HG03280 (cell line): Measurements from ENCODE around the gene SELENON.
"Not testable (repeated sequence)": the region's sequence is repeated elsewhere in the genome, so short reads cannot be mapped to it uniquely, and the experiment has no call there.

Experiments
- ATAC-seq: cut with Tn5 transposase; IDR thresholded peaks from one replicate; pipeline ENCODE4 v1.9.1; 2021; ENCODE audit warnings: mild to moderate bottlenecking, moderate library complexity; ENCODE audit not compliant: unreplicated experiment

Gene SELENON

DNA sequence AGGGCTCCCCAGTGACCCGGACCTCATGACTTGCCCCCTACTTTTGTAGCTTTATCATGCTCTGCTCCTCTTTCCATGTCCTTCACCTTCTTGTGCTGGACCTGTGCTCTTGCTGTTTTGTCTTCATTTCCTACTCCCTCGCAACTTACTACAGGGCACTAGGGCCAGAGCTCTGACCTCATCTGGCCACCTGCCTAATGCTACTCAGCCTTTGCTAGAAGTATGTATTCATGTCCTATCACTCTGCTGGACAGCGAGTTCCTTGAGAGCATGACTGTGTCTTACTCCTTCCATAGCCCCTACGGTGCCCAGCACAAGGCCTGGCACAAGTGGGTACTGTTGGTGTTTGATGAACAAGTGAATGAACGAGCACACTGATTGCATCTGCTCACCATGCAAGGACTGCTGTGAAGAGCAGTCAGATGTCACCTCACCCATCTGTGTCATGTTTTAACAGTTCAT, 21.7 kb downstream of the SELENON start:
- ATAC-seq = no peak

- no peak for ATAC-seq
Measured at GRCh38 chr1:25825605-25826004, 25.6 kb downstream of the SELENON start.

DNA sequence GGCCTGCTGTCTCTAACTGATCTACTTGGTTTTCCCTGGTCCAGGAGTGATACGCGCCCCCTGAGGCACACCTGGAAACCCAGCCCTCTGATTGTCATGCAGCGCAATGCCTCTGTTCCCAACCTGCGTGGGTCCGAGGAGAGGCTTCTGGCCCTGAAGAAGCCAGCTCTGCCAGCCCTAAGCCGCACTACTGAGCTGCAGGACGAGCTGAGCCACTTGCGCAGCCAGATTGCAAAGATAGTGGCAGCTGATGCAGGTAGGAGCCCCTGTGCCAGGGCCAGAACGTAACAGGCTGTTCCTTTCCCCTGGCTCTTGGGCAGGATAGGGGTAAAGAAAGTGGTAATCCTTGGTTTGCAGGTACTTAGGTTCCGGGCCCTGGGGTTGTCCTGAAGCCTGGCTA, 26.6 kb downstream of the SELENON start:
- ATAC-seq = no peak

DNA sequence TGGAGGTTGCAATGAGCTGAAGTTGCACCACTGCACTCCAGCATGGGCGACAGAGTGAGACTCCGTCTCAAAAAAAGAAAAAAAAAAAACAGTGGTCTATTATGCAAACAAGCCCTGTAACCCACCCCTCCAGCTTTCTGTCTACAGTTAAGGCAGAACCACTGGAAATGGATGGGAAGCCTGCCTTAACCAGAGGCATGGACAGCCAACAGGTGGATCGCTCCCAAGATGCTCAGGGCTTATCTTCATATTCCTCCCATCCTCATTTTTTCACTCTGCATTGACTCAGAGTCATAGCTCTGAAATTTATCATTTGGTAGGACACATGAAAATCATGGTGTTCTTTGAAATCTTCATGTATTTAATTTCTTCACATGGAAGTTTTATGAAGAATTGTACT, 28.5 kb downstream of the SELENON start:
- ATAC-seq = no peak

DNA sequence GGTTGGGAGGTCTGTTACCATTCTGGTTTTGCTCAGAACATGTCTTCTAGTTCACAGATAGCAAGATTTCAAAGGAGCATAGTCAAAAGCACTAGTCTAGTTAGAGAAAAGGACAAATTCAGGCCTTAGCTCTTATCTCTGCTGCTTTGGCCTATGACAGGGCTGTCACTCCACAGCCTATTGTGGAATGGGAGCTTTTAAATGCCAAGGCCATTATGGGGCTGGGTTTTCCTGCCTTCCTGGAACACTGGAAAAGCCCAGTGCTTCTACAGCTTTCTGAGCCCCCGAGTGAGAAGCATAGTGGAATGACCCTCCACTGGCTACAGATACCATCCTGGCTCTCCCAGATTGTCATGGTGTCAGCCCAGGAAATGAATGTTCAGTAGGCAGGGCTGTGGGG, 29.1 kb downstream of the SELENON start:
- no peak for ATAC-seq

- ATAC-seq = no peak
Measured at GRCh38 chr1:25831569-25832196, 31.7 kb downstream of the SELENON start.

GRCh38 chr1:25832336-25833037, 32.5 kb downstream of the SELENON start:
- no peak for ATAC-seq

DNA sequence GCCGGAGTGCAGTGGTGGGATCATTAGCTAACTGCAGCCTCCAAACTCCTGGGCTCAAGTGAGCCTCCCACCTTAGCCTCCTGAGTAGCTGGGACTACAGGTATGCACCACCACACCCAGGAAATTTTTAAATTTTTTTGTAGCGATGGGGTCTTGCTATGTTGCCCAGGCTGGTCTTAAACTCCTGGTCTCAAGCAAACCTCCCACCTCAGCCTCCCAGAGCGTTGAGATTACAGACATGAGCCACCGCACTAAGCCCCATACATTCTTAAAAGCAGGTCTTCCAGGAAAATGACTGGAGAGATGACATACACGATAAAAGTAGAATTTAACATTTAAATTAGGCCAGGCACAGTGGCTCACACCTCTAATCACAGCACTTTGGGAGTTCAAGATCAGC, 33.2 kb downstream of the SELENON start:
- no peak for ATAC-seq

DNA sequence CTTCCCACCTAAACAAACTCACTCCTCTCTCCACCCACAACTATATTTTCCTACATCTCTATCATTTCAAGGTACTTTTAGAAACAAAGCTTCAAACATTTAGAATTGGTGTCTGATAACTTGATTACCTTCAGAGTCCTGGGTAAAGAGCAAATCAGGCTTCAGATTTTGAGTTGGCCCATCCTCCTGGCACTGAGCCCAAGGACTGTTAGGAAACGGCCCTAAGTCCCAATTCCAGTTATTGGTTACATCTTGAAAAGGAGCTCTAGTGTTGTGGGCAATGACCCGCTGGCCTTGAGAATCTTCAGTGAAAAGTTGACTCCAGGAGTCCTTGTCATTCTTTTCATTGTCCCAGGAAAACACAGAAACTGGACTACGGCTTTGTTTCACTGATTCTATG, 34.9 kb downstream of the SELENON start:
- ATAC-seq = no peak

- no peak for ATAC-seq
Measured at GRCh38 chr1:25836695-25837094, 36.7 kb downstream of the SELENON start.

DNA sequence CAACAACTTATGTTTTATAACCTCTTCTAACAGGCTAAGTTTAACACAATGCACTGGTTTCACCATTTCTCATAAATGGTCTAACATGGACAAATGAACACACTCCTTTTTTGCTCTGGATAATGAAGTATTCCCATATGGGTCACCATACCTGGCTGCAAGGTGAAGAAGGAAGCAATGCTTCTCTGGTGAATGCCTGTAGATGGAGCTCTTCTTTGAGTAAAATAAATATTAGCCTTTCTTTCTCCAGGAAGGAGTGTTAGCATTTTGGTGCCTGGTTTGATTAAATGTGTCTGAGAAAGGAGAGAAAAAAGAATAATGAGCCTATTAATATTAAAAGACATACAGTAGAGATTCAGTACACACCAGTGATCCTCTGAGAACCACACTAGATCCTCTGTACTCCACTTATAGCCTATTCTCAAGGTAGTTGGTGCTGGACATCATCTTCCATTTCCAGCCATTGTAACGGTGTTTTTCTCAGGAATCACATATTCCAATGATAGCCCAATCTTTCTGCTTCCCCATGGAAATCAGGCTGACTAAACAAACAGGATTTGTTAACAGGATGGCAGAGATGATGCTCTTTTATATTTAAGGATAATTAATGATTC, 37.4 kb downstream of the SELENON start:
- no peak for ATAC-seq

GRCh38 chr1:25839808-25840207, 39.8 kb downstream of the SELENON start:
- ATAC-seq = not testable (repeated sequence)

DNA sequence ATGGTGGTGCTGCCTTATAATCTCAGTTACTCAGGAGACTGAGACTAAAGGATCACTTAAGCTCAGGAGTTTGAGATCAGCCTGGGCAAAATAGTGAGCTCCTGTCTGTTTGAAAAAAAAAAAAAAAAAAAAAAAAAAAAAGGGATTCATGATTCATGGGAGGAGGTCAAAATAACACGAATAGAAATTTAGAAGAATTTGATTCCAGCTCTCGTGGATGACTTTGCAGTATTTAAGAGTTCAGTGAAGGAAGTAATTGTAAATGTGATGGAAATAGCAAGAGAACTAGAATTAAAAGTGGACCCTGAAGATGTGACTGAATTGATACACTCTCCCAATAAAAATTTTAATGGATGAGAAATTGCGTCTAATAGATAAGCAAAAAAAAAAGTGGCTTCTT, 43.5 kb downstream of the SELENON start:
- ATAC-seq = no peak

- no peak for ATAC-seq
Measured at GRCh38 chr1:25844536-25845337, 44.7 kb downstream of the SELENON start.

GRCh38 chr1:25845664-25846063, 45.7 kb downstream of the SELENON start:
- ATAC-seq = no peak

- ATAC-seq = no peak
Measured at GRCh38 chr1:25847929-25848328, 47.9 kb downstream of the SELENON start.

DNA sequence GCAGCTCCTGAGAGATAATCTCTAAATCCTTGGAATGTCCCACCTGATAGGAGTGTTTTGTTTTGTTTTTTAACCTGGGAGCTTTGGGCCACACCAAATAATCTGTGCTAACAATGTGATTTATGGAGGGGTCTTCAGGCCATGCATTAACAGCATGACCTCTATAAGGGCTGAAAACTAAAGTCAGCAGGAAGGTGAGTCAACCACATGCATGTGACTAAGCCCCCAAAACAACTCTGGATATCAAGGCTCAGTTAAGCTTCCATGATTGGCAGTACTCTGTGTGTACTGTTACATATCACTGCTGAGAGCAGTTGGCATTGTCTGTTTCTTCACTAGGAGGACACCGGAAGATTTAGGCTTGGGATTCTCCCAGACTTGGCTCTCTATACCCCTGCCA, 48.5 kb downstream of the SELENON start:
- no peak for ATAC-seq

DNA sequence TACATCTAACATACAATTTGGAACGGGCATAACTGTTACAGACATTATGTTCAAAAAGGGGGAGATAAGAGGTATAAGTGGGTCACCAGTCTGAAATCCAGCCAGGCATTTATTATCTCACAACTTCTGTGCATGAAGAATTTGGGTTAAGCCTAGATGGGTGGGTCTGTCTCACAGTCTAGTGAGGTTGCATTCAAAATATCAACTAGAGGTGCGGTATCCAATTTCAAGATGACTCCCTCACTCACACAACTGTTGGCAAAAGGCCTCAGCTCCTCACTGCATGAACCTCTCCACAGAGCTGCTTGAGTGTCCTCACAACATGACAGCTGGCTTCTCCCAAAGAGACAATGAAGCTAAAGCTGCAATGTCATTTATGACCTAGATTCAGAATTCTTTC, 54.6 kb downstream of the SELENON start:
- no peak for ATAC-seq

GRCh38 chr1:25856856-25857255, 56.9 kb downstream of the SELENON start:
- no peak for ATAC-seq

DNA sequence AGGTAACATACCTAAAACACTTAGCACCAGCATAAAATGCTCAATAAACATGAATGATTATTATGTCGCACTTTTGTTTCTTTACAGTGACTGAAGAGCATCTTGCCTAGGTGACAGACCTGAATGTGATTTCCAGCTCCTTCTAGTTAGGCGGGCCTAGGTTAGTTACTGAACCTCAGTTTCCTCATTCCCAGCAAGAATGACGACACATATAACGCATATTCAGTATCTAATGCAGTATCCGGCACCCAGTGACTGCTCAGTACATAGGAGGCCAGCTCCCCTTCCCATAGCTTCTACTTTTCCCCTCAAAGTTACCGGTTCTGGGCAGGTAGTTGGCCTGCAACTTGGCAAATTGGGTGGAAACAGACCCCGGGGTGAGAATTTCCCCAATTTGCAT, 58.5 kb downstream of the SELENON start:
- no peak for ATAC-seq
